Cardiac muscle cell (in vitro differentiated cells and primary cell): ENCODE results near the gene NR6A1. TPM values are rescaled to one million over a fixed set of nuclear protein-coding genes. Genes with fewer than 3 reads are reported as not detected.

ENCODE experiments used
- DNase-seq, 2 donors: peaks; one replicate each; pipeline versions ENCODE4 v3.0.0 to v3.0.0-alpha.2; 2010 to 2017; ENCODE audit warnings: low read depth in 1 of 2, low spot score in 1 of 2
- H3K27ac ChIP-seq: fragments of 200-600 bp; sonication (generic); 2 replicates; pipeline ENCODE4 v1.5.1; 2016
- H3K27me3 ChIP-seq: fragments of 200-600 bp; sonication (generic); 2 replicates; pipeline ENCODE4 v1.6.0; 2016; ENCODE audit warnings: control low read depth
- H3K36me3 ChIP-seq: fragments of 200-600 bp; sonication (generic); 2 replicates; pipeline ENCODE4 v1.5.1; 2016; ENCODE audit warnings: control low read depth
- H3K4me1 ChIP-seq: fragments of 200-600 bp; sonication (generic); 2 replicates; pipeline ENCODE4 v1.8.1; 2017; ENCODE audit warnings: low read depth, mild to moderate bottlenecking, mixed run types
- H3K4me3 ChIP-seq: fragments of 200-600 bp; sonication (generic); 2 replicates; pipeline ENCODE4 v1.5.1; 2016; ENCODE audit warnings: mild to moderate bottlenecking
- H3K9me3 ChIP-seq: fragments of 200-600 bp; sonication (generic); 2 replicates; pipeline ENCODE4 v1.5.1; 2017; ENCODE audit warnings: low read depth, mild to moderate bottlenecking, control low read depth
- CTCF ChIP-seq: IDR thresholded peaks from 2 replicates; pipeline ENCODE4 v1.5.1; 2012; ENCODE audit warnings: low read depth, mild to moderate bottlenecking, low read length
- polyA plus RNA-seq: library from polyadenylated mRNA; unstranded; fragments of >200 nt; fragmentation: Nextera tagmentation; extraction: Ambion mirVana; gene quantifications from 2 replicates; pipeline ENCODE4 v1.2.1, GENCODE V29; 2016
- total RNA-seq: library from RNA; depleted of rRNA; stranded (reverse); fragments of >200 nt; gene quantifications from 2 replicates; pipeline ENCODE4 v1.2.3, GENCODE V29; 2016

The NR6A1 gene
- total and polyA plus RNA-seq, 2 experiments from 2014 or later: 3.2 to 19.8 TPM

DNA sequence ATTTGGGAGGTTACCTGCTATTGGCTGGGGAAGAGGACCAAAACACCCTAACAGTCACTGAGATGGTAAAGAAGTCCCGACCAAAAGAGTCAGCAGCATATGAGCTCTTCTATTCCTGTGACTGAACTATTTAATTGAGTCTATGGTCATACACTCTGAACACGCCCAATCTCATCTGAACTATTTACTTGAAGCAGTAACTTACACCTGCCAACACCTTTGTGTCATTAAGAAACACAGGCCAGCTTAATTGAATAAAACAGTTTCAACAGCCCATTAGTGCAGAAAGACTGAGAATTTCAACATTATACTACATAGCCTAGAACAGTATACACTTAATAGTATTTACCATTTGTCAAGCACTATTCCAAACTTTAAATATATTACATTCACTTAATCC is 47.8 kb downstream of the NR6A1 start:
- H3K36me3 ChIP-seq: no peaks in the 10 kb centered on the region
- H3K4me3 ChIP-seq: no peak overlapping the region
- no peak for DNase-seq
- no peak for TF ChIP-seq CTCF
- peaks cover 23% of the 10 kb centered on the region for H3K4me1 ChIP-seq
- no peaks in the 10 kb centered on the region for H3K27me3 ChIP-seq
- H3K9me3 ChIP-seq: no peaks in the 10 kb centered on the region
- H3K27ac ChIP-seq: no peak overlapping the region

DNA sequence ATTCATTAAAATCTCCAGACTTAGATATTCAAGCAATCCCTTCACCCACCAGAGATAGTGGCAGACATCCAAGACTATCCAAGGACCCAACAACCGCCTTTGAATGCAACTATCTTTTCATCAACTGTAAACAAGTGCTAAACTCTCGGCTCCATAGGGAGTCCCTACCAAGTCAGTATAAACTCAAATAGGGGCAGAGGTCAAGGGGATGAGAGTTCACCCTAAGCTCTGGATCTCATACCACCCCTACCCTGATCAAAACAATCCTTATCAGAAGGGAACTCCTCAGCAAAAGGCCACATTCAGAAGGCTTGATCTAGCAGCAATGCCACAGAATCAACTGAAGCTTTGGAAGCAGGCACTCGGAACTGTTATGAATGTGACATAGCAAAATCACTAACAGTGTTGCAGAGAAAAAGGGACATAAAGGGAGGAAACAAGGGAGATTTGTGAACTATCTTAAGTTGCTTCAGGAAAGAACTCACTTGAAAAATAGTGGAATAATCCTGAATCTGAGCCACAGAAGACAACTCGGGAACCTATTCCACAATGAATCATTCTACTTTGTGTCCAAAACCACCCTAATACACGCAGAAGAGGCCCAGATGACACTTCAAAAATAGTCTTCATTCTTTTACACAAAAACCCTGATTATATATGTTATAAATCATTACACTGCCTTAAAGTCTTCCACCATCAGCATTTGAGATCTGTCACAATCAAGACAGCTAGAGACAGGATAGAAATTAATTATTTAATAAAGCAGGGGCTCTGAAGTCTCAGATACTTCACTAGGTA is 49.8 kb downstream of the NR6A1 start:
- H3K27me3 ChIP-seq: no peaks in the 10 kb centered on the region
- DNase-seq: peak in 1 of 2 donors; percentile 48
- no peak for TF ChIP-seq CTCF
- peaks cover 23% of the 10 kb centered on the region for H3K4me1 ChIP-seq
- no peaks in the 10 kb centered on the region for H3K9me3 ChIP-seq
- no peak overlapping the region for H3K4me3 ChIP-seq
- H3K36me3 ChIP-seq: no peaks in the 10 kb centered on the region
- peak overlapping the region; percentile 28 for H3K27ac ChIP-seq

GRCh38 chr9:124720429-124721108 is 50.5 kb downstream of the NR6A1 start:
- Histone ChIP-seq H3K4me1 (peaks cover 23% of the 10 kb centered on the region), H3K4me3 (no peak overlapping the region), H3K9me3 (no peaks in the 10 kb centered on the region), H3K27ac (peak overlapping the region; percentile 28), H3K36me3 (no peaks in the 10 kb centered on the region), H3K27me3 (no peaks in the 10 kb centered on the region)
- no peak for DNase-seq
- no peak for TF ChIP-seq CTCF

DNA sequence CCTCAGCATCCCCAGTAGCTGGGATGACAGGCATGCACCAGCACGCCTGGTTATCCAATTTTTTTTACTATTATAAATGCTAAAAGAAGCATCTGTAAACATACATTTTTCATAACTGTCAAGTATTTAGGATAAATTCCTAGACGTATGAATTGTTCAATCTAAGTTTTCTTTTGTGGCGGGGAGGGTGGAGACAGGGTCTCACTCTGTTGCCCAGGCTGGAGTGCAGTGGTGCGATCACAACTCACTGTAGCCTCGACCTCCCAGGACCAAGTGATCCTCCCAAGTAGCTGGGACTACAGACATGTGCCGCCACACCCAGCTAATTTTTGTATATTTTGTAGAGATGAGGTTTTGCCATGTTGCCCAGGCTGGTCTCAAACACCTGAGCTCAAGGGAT is 52.2 kb downstream of the NR6A1 start:
- no peak for TF ChIP-seq CTCF
- H3K9me3 ChIP-seq: no peaks in the 10 kb centered on the region
- no peaks in the 10 kb centered on the region for H3K27me3 ChIP-seq
- H3K36me3 ChIP-seq: no peaks in the 10 kb centered on the region
- H3K4me3 ChIP-seq: no peak overlapping the region
- no peak for DNase-seq
- H3K27ac ChIP-seq: no peak overlapping the region
- peaks cover 14% of the 10 kb centered on the region for H3K4me1 ChIP-seq

- TF ChIP-seq CTCF: no peak
- Histone ChIP-seq H3K27ac (no peak overlapping the region), H3K9me3 (no peaks in the 10 kb centered on the region), H3K36me3 (no peaks in the 10 kb centered on the region), H3K4me1 (peaks cover 14% of the 10 kb centered on the region), H3K27me3 (no peaks in the 10 kb centered on the region), H3K4me3 (no peak overlapping the region)
- no peak for DNase-seq
Measured at GRCh38 chr9:124717597-124717996, 53.5 kb downstream of the NR6A1 start.
